ENCODE data around the gene ALOX5.

Gene ALOX5

DNA sequence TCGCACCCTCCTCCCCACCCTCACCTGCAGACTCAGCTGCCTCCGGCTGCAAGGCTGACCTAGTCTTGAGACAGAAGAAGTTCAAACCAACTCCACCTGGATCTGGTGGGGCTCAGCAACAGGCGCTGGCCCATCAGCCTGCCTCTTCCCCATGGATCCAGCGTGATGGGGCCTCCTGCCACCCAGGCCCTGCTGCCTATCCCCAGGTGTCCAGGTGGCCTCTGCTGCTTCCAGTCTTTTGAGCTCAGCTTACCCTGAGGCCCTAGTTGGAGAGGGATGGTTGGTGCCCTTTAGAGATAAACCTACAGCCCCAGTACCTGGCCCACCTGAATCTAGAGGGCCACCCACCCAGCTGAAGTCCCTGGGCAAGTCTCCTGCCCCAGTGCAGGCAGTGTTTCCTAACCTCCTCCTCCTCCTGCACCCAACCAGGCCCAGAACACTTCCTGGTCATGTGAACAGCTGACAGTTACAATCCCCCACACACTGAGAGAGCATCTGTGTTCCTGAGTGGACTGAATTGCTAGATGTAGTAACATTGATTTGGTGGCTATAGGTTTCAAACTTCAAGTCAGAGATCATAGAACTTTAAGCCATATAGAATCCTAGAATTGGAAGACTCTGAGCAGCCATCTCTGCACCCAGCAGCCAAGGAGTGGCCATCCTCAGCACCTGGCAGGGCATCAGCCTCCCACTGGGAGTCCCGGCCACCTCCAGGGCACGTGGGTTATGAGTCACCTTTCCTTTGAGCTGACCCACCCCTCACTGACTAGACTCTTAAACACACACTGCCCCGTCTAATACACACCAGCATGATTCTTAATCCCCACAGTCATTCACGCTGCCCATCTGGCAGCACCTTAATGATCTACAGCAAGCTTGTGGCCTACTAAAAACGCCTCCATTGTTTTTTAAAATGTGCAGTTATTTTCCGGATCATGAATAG, 51.9 kb downstream of the ALOX5 start:
- no peak for DNase-seq

DNA sequence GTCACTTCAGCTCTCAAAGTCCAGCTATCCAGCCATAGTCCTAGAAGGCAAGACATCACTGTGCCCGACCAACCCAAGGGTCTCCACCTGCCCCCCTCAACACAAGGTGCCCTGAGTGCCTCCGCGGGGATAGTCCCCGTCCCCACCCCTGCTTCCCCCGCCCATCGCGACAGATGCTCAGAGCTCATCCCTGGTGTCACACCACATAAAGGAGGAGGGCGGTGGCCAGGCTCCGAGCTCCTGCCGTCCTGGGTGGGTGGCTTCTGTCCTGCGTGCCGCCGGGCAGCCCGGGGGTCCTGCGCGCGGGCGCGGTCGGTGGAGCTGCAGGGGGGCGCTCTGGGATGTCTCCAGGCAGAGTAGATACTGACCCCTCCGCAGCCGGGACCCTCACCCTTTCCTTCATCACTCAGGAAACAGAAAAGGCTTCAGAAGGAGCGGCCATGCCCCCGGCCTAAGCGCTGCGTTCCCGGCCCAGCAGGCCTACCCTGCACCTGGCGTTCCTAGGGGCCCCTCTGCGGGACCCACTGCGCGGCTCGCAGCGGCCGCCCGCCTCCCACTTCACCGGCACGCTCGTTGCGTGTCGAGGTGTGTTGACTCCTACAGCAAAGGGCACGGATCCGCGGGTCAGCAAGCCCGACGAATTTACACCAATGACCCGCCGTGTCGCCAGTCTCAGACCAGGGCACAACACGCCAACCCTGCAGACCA, 53.4 kb downstream of the ALOX5 start:
- DNase-seq: no peak

DNA sequence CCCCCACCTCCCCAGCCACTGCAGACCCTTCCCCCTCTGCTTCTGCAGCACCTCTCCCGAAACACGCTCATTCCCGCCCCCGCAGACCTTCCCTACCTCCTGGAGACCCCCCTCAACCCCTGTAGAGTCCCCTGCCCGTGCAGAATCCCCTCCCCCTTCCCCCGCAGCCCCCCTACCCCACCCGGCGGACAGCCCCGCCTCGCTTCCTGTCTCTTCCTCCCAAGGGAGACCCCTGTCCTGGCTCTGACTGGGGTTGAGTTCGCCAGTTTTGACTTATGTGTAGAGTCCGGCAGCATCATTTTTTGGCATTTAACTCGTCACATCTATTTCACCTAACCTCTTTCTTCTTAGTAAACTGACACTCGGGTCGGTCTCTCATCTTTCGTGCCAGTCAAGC, 54.0 kb downstream of the ALOX5 start:
- no peak for DNase-seq

DNA sequence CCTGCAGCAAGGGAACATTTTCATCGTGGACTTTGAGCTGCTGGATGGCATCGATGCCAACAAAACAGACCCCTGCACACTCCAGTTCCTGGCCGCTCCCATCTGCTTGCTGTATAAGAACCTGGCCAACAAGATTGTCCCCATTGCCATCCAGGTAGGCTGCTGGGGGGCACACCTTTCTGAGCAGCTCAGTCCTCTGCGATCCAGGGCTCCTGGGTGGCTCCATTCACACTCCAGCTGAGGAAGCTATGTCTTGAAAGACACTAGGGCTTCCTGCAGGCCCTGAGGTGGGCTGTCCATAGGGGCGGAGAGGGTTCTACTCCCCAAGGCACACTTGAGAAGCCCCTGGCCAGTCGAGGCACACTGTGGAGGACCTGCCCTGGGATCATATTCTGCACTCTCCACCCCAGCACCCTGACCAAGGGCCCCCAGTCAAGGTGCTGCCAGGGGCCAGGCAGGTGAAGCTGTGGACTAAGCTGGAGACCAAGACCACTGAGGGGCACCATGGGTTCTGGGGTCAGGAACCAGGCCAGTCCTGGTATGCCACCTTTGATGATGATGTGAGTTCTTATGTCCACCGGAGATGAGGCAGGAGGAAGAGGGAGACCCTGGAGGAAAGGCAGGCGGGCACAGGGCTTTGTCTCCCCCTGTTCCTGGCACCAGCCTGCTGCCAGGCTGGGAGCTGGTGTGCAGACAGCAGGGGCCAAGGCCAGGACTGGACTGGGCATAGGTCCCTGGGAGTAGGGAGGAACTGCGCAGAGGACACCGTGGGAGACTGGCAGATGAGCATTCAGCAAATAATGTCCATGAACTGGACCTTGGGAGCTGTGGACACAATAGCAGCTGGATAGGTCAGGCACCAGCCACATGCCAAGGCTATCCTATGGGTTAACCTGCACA, 54.8 kb downstream of the ALOX5 start:
- DNase-seq: no peak

DNA sequence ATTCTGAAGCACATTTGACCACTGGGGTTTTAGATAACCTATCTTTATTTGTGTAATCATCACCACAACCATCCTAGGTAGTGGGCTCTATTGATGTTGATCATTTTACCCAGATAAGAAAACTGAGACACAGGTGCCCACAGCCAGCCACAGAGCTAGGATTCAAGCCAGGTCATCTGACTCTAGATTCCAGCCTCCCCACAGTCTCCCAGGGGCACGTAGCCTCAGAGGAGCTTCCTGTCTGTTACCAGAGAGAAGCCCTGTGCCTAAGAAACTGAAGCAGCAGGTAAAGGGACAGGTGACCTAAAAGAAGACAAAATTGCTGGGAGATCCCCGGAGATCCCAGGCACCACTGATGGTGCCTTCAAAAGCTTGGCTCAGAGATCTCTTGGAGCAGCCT, 55.8 kb downstream of the ALOX5 start:
- no peak for DNase-seq

DNA sequence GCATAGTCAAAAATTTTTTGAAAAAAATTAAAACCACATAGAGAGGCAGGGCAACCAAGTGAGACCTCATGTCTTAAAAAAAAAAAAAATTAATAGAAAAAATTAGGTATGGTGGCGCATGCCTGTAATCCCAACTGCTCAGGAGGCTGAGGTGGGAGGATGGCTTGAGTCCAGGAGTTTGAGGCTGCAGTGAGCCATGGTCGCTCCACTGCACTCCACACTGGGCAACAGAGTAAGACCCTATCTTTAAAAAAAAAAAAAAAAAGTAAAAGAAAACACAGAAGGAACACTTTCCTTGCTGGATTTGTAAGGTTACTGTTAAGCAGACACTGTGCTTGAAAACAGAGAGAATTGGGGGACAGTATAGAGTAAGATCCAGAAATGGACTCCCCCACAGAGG, 58.1 kb downstream of the ALOX5 start:
- DNase-seq: no peak

DNA sequence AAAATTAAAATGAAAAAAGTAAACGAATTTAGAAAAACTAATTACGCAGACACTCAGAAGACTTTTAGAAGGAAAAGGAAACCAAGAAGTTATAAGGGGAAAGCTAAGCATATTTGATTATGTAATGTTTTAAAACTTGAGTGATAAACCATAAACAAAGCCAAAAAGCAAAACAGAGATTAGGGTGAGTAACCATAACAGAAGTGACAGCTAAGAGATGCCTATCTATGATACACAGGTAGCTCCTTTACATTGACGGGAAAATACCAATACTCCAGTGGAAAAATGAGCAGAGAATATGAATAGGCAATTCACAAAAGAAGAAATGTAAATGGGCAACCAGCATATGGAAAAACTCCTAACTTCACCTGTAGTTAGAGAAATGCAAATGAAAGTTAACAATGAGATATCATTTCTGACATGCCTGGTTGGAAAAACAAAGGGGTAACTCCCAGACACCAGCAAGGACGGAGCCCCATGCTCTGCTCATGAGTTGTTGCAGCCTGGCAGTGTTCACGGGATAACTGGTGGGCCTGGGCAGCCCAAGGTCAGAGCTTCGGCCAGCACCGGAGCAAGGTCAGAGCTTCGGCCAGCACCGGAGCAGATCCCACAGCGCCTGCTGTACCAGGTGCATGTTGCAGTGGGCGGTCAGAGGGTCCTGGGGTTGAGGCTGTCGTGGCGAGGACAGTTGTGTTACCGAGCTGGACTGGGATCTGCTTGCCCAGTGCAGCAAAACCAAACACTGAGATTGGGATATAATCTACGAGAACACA, 58.9 kb downstream of the ALOX5 start:
- DNase-seq: no peak

DNA sequence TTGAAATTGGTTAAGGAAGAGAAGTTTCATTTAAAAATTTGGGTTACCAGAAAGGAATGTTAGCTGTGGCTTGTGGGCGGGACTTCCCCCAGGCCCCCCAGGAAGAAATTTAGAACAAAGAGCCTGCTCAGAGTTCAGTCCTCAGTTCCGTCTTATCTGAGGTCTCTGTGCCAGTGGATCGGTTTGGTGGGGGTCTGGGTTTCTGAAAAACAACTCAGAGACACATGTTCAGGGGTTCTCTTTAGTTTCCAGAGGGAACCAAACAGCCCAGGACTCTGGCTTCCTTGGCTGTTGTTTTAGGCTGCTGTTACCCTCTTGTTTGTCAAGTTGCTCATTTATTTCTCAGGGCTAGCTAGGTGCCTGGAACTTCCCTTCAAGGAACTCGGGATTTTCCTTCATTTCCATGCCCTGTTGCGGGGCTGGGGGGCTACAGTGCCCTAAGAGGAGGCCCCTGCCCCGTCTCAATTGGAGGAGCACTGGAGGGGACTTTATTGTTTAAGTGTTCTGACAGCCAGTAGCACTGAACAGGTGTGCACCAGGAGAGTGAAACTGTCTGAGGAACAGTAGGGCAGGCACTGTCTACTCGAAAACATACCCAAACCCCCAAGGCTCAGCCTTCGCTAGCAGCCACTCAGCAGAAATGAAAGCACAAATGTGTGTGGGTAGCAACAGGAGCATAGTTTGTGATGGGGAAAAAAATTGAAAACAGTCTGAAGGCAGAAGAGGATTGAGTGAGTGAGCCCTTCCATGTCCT, 59.9 kb downstream of the ALOX5 start:
- peak; percentile 14 for DNase-seq

DNA sequence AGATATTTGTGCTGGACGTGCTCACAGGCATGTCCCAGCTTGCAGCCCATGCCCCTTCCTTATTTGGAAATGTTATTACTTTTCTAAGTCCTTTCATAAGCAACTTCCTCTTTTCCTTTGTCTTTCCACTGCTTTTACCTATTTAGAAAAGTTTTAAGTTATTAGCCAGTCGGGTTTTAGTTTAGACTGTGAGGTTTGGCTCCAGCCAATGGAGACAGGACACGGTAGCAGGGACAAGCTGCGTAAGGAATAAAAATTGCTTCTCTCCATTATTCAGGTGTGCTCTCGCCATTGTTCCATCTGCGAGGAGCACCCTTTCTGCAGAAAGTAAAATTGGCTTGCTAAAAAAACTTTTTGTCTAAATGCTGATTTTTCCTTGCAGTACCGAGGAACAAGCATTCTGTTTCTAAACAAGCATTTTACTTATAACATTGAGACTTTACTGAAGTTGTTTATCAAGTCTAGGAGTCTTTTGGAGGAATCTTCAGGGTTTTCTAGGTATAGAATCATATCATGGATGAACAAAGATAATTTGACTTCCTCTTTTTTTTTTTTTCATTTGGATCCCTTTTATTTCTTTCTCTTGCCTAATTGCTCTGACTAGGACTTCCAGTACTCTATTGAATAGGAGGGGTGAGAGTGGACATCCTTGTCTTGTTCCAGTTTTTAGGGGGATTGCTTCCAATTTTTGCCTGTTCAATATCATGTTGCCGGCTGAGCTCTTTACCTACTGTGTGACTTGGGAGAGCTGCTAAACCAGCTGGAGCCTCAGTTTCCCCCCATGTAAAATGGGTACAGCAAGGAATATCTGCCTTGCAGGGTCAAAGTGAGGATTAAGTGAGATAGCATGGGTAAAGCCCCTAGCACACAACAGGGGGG, 63.8 kb downstream of the ALOX5 start:
- DNase-seq: no peak

DNA sequence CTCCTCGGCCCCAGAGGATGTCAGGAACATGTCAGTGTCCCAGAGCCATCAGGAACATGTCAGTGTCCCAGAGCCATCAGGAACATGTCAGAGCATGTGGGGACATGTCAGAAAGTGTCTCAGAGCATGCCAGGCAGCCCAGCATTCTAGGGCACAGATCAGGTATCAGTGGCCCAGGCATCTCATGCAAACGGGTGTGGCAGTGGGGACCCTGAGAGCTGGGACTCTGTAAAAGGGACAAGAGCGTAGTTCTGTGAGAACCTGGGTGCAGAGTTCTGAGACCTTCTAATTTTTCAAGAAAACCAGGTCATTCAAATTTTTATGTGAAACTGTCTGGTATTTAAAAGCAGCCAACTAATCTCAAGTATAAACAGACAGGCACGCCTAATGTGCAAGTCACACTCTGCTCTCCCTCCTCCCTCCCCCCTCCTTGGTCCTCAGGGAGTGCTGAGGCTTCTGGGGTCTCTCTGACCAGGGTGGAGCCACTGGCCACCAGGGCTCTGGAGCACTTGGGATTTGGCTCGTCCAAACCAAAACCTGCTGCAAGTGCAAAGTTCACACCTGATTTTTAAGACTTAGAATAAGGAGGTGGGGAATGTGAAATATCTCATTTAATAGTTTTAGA, 64.6 kb downstream of the ALOX5 start:
- DNase-seq: no peak

DNA sequence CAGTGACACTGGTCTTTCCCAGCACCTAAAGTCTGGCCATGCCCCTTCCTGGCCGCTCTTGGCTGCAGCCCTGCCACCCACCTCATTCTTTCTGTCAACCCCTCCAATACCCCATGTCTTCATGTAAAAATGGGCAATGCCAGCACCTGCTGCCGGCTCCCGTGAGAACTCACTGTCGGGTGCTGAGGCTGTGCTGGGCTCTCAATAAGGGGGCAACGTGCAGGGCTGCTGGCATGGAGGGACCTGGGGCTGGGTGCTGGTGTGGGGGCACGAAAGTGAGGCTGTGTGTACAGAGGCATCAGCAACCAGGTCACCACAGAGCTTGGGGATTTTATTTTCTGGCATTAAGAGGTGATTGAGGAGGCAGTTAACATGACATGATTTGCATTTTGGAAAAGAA, 65.3 kb downstream of the ALOX5 start:
- DNase-seq: no peak

DNA sequence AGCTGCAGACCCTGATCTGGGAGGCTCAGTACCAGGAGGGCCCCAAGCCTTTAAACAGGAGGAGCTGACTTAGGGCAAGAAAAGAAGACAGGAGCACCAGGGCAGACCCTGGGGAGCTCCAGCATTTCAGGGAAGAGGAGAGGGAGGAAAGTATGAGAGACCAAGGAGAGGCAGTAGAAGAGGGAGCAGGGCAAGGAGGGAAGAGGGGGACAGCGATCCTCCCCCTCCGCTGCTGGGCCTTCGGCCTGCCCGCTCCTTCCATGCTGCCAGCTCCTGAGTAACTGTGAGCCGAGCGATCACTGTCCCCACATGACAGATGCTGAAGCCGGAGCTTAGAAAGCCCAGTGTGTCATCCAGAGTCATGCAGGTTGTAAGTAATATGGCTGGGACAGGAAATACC, 65.9 kb downstream of the ALOX5 start:
- DNase-seq: no peak

DNA sequence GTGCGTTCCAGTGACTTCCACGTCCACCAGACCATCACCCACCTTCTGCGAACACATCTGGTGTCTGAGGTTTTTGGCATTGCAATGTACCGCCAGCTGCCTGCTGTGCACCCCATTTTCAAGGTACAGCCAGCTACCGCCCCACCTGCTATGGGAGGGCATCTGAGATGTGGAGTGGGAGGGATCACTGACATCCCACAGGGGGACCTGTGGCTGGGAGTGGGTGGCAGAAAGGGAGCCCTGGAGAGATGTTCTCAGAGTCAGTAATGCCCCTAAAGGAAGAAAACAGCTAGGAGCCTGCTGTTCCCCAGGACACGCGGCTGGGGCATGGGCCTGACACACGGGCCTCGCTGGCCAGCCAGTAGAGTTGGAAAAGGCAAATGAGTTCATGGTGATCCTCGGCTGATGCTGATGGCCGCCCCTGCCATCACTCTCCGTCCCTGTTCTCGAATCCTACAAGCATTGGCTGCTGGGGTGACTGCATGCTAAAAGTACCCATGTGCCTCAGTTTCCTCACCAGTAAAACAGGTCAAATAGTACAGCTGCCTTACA, 66.6 kb downstream of the ALOX5 start:
- DNase-seq: no peak

DNA sequence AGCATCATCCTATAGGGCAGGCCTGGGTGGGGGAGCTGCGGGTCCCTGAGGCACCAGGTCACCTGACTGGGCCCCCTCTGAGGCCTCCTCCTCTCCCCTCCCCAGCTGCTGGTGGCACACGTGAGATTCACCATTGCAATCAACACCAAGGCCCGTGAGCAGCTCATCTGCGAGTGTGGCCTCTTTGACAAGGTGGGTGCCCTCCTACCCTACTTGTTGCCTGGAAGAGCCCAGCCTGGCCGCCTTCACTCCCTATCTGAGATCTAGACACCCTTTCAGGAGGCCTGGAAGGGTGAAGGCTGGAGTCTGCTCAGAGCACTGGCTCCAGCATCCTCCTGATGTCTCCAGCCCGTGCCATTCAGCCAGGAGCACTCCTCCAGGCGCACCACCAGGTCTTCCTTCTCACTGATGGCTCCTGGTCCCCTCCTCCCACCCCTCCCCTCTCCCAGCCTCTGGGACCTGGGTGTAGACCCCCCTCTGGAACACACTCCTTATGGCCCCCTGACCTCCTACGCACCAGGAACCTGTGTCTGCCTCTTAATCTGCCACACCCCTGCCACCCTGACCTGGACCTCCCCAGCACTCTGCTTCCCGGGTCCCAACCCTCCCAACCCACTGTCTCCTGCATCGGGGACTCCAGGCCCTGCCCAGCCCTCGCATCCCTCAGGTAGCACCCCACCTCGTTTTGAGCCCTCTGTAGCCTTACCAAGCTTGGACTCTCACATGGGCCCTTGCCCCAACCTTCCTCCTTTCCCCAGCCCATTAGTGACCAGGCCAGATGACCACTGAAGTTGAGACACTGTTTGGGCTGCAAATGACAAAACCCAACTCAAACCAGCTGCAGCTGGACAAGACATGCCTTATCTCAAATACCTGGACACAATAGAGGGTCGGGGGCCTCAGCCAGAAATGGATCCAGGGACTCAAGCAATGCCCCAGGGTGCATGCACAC, 67.5 kb downstream of the ALOX5 start:
- no peak for DNase-seq

DNA sequence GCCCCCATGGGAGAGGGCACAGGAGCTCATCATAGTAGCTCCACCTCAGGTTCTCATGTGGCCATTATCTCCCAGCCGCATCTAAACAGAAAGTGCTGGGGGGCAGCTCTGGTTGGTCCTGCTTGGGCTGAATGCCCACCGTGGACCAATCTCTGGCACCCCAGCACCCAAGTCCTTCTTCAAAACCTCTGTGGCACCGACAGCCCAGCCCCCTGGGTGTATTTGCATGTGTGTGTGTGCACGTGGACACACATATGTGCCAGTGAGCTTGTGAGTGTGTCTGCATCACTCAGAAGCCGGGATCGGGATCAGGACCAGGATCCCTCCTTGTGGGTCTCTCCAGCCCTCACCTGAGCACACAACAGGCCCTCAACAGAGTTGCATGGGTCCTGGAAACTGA, 68.2 kb downstream of the ALOX5 start:
- DNase-seq: no peak

DNA sequence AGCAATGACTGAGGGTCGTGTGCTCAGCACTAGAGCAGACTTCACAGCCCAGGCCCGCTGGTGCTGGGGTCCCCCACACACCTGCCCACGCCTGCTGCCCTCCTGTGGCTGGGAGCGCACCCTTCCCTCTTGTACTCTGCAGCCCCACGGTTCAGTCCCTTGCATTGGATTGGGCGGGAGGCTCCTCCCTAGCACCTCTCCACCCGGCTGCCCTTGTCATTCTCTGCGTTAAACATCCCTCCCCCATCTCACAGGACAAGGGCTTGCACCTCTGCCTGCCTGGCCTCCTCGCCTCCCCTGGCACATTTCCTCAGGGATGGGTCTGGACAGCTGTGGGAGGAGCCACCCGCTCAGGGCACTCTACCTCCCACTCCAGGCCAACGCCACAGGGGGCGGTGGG, 68.6 kb downstream of the ALOX5 start:
- DNase-seq: no peak

DNA sequence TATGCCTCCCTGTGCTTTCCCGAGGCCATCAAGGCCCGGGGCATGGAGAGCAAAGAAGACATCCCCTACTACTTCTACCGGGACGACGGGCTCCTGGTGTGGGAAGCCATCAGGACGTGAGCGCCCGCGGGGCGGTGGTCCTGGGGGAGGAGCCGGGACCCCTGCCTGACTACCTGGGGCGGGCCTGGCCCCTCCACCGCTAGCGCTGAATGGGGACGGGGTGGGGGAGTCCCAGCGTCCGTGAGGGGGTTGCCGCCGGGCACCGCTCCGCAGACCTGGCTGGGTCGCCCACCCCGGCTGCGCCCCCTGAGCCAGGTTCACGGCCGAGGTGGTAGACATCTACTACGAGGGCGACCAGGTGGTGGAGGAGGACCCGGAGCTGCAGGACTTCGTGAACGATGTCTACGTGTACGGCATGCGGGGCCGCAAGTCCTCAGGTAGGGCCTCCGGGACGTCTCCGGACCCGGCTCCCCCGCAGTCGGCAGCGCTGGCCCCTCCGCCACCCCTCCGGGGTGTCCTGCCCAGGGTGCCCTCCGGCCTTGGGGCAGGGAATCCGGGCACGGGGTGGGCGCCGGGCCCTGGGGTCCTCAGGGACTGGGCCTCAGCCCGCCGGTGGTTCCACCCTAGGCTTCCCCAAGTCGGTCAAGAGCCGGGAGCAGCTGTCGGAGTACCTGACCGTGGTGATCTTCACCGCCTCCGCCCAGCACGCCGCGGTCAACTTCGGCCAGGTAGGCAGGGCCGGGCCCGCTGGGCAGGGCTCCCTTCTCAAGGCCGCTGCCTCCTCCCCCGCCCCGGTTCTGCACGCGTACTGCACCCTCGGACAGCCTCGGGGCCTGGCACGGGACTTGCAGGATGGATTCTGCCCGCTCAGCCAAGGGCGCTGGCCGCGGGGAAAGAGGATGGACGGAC, 69.3 kb downstream of the ALOX5 start:
- no peak for DNase-seq

DNA sequence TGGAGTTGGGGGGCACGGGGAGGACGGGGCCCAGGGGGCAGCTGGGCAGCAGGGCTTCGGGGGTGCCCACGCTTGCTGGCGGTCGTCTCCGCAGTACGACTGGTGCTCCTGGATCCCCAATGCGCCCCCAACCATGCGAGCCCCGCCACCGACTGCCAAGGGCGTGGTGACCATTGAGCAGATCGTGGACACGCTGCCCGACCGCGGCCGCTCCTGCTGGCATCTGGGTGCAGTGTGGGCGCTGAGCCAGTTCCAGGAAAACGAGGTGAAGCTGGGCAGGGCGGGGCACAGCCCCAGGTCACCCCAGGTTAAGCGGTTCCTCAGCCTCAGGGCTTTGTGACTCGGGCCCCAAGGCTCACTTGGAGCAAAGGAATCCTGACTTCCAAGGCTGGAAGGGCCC, 70.0 kb downstream of the ALOX5 start:
- no peak for DNase-seq
